NB4 (cell line): Measurements from ENCODE around the gene GOLGA8T.
A peak's percentile ranks its signal among the peaks of the same experiment; 100 is the strongest.
"Not testable (repeated sequence)": the region's sequence is repeated elsewhere in the genome, so short reads cannot be mapped to it uniquely, and the experiment has no call there.

ENCODE experiments used
- DNase-seq: peaks from one replicate; pipeline ENCODE4 v3.0.0; 2010; ENCODE audit warnings: low read depth
- H3K4me3 ChIP-seq: one replicate; pipeline ENCODE4 v1.5.1; 2011; ENCODE audit warnings: mild to moderate bottlenecking, low read depth, low read length, moderate library complexity

GOLGA8T gene, protein sequence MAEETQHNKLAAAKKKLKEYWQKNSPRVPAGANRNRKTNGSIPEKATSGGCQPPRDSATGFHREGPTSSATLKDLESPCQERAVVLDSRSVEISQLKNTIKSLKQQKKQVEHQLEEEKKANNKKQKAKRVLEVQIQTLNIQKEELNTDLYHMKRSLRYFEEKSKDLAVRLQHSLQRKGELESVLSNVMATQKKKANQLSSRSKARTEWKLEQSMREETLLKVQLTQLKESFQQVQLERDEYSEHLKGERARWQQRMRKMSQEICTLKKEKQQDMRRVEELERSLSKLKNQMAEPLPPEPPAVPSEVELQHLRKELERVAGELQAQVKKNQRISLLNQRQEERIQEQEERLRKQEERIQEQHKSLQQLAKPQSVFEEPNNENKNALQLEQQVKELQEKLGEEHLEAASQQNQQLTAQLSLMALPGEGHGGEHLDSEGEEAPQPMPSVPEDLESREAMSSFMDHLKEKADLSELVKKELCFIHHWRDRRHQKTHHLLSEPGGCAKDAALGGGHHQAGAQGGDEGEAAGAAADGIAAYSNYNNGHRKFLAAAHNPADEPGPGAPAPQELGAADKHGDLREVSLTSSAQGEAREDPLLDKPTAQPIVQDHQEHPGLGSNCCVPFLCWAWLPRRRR

DNA sequence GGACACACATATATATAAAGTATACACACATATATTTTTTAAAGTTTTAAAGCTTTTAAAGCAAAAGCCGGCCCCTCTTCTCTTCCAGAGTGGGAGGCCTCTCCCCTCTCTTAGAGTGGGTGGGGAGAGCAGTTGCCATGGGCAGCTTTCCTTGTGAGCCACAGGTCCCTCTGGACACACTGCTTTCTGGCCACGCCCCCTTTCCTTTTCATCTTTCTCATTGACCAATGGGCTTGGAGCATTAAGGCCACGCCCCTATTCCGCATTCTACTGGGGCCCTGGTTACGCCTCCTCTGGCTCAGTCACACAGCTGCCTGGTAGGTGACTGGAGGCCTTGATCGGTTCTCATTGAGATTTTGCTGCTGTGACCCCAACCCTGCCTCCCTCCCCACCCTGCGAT lies at the start of gene GOLGA8T:
TSS of gene GOLGA8T (plus strand) at position 301 of the 400 bp plus-strand sequence. CDS start at position 399, 98 bp downstream.
- not testable (repeated sequence) for DNase-seq, H3K4me3 ChIP-seq

DNA sequence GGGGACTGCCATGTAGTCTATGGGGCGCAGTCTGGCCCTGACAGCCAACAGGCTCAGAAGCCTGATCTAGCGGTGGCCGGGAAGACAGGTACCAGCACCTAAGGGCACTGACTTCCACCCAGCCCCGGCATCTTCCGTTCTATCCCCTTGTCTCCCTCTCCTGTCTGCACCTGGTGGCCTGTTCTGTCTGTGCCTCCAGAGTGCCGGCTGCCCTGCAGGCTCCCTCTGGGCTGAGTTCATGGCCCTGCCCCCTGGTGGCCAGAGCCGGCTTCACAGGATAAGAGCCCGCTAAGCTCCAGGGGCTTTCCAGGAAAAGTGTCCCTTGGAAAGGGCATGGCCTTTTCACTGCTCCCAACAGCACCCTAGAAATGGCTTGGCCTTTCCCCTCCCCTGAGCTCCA lies 37.0 kb upstream of the GOLGA8T start:
- H3K4me3 ChIP-seq, DNase-seq: not testable (repeated sequence)

DNA sequence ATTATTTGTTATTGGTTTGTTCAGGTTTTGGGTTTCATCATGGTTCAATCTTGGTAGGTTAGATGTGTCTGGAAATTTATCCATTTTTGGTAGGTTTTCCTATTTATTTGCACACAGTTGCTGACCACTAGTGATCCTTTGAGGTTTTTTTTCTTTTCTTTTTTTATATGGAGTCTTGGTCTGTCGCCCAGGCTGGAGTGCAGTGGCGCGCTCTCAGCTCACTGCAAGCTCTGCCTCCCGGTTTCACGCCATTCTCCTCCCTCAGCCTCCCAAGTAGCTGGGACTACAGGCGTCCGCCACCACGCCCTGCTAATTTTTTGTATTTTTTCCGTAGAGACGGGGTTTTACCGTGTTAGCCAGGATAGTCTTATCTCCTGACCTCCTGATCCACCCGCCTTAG lies 32.0 kb upstream of the GOLGA8T start:
- not testable (repeated sequence) for DNase-seq, H3K4me3 ChIP-seq

DNA sequence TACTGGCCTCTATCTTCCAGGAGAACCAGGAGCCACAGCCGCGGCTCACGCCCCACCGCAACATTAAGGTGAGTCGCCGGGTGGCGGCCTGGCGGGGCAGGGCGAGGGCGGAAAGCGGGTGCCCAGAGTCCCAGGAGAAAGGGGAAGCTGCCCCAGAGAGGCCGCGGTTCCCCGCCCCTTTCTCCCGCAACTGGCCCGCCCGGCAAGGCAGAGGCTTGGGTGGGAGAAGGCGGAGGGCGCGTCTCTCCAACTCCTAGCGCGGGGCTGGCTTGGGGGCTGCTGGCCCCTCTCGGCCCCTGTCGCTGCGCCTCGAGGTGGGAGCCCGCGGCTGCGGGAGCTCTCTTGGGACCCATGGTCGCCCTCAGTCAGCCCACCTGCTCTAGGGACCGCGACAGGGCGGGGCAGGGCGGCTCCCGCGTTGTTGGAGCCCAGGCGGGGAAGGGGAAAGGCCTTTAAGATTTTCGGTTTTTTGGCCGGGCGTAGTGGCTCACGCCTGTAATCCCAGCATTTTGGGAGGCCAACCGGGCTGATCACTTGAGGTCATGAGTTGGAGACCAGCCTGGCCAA lies 30.8 kb upstream of the GOLGA8T start:
- not testable (repeated sequence) for DNase-seq, H3K4me3 ChIP-seq

DNA sequence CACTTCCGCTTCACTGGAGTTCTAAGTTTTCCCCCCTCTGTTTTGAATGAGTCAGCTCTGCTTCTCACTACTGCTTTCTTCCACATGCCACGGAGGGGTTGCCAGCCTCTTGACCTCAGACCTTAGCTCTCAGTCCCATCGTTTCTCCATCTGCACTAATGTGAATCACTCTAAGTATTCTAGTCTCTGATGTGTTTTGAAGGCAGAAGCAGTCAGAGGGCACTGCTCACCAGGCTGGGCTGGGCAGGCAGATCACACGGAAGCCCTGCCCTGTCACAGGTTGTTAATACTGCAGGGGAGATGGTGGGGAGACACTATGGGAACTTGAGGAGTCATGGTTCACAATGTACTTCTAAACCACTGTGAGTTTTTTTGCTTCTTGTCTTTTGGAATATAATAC lies 24.3 kb upstream of the GOLGA8T start:
- not testable (repeated sequence) for H3K4me3 ChIP-seq, DNase-seq

DNA sequence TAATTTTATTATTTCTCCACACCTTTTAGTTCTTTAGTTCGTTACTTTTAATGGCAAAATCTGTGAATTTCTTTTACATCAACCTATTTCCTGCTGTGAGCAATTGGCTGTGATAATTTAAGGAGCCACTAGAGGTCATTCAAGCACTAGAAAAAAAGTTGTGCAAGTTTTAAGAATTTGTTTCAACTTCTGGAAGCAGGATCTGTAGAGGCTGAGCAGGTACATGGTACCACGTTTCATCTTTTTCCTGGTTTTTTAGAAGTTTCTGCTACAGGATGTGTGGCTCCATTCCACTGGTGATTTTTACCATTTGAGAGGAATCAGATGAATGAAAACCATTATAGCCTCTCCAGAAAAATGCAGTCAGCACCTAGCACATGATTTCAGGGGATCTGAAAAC lies 4.8 kb upstream of the GOLGA8T start:
- H3K4me3 ChIP-seq, DNase-seq: not testable (repeated sequence)

DNA sequence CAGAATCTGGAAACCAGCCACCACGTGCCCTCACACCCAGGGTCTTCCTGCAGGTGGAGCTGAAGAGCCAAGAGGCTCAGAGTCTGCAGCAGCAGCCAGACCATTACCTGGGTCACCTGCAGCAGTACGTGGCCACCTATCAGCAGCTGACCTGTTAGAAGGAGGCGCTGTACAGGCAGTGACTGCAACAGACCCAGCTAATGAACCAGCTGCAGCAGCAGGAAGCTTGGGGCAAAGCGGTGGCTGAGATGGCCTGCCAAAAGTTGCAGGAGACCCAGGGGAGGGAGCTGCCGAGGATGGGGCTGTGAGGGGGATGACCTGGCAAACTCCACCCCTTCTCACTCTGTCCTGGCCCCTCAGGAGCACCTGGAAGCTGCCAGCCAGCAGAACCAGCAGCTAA lies 8.4 kb downstream of the GOLGA8T start:
- not testable (repeated sequence) for H3K4me3 ChIP-seq, DNase-seq

DNA sequence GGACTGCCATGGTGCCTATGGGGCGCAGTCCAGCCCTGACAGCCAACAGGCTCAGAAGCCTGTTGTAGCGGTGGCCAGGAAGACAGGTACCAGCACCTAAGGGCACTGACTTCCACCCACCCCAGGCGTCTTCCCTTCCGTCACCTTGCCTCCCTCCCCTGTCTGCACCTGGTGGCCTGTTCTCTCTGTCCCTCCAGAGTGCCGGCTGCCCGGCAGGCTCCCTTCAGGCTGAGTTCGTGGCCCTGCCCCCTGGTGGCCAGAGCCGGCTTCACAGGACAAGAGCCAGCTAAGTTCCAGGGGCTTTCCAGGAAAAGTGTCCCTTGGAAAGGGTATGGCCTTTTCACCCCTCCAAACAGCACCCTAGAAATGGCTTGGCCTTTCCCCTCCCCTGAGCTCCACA lies 15.0 kb downstream of the GOLGA8T start:
- not testable (repeated sequence) for DNase-seq

DNA sequence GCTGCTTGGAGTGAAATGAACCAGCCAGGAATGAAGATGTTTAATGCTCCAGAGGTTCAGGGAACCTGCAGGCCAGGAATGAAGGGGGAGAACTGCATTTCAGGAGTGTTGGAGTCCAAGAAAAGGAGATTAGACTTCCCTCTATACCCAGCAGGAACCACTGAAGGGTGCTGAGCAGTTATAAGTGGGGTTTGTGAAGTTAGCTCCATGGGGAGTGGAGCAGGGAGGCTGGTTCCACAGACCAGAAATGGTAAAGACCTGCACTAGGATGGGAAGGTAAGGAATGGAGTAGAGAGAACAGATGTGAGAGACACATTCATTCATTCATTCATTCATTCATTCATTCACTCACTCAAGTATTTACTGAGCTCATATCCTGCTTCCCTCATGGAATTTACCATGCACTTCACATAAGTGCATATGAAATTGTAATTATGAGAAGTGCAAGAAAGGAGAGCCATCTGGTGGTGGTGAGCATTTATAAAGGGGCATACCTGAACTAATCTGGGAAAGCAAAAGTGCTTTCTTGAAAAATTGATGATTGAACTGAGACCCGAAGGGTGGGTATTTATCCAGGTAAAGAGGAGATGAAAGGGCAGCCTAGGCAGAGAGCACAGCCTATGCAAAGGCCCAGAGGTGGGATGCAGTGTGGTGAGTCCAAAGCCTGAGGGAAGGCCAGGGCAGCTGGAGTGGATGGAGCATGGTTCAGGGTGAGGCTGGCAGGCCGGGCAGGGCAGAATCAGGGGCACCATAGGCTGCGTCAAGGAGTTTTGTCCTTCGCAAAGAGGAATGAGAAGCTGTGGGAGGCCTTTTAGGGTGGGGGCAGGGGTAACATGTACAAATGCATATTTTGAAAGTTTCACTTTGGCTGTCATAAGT lies 27.9 kb downstream of the GOLGA8T start:
- H3K4me3 ChIP-seq, DNase-seq: not testable (repeated sequence)

More for the DNA sequence above, 15.0 kb downstream of the GOLGA8T start:
- not testable (repeated sequence) for H3K4me3 ChIP-seq

DNA sequence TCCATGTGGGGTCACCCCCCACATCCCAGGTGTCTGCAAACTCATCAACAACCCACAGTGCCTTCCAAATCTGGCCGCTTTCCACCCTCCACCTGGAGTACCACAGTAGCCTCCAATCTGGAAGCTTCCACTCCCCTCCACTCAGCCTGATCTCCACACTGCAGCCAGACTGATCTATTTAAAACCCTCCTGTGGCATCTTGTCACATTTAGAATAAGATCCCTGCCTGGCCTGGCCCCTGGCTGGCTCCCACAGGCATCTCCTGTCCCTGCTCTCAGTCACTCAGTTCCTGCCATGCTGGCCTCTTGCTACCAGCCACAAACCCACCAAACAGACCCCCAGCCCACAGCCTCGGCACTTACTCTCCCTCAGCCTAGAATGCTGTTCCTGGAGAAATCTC lies 28.9 kb downstream of the GOLGA8T start:
- not testable (repeated sequence) for DNase-seq, H3K4me3 ChIP-seq

DNA sequence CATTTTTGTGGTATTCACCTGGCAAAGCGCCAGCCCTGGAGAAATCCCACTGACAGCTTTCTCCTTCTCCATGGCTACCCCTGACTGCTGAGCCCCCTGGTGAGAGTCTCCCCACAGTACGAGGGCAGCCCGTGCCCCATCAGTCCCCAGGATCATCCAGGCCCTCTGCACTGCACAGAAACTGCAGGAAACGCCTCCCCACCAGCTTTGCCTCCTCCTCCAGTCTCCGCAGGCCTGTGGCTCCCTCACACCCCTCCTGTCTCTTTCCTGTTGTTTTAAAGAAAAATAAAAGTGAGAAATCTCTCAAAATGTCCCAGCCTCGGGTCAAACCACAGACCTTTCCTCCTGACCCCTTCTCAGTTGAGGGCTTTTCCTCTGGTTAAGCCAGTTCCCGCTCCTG lies 29.4 kb downstream of the GOLGA8T start:
- not testable (repeated sequence) for H3K4me3 ChIP-seq, DNase-seq

DNA sequence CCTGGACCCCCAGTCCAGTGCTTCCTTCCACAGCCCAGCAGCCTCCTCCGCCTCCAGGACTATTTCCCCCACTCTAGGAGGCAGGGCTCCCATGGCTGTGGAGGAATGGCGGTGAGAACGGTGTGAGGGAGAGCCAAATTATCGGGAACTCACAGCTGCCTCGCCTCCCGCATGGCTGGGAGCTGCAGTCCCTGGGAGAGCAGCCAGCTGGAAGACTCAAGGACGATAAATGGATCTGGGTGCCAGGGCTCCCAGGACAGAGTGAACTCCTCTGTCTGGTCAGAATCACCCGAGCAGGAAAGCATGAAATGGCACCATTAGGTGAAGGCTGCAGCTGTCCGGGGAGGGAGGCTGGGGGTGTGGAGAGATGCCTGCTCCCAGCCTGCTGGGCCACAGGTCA lies 32.6 kb downstream of the GOLGA8T start:
- not testable (repeated sequence) for DNase-seq, H3K4me3 ChIP-seq

DNA sequence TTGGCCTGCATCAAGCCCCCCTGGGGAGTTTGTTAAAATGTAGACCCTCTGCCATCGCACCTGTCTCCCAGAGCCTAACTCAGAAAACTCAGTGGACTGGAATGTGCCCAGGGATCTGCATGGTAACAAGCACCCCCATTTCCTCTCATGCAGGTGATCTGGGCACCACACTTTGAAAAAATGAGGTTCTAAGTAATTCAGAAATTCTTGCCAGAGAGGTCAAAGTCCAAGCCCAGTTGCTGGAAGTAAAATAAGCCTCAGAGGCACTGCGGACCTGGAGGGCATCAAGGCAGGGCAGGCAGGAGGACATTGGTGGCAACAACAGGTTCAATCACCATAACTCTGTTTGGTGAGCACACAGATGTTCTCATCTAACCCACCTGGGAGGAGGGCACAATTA lies 33.0 kb downstream of the GOLGA8T start:
- not testable (repeated sequence) for H3K4me3 ChIP-seq, DNase-seq

DNA sequence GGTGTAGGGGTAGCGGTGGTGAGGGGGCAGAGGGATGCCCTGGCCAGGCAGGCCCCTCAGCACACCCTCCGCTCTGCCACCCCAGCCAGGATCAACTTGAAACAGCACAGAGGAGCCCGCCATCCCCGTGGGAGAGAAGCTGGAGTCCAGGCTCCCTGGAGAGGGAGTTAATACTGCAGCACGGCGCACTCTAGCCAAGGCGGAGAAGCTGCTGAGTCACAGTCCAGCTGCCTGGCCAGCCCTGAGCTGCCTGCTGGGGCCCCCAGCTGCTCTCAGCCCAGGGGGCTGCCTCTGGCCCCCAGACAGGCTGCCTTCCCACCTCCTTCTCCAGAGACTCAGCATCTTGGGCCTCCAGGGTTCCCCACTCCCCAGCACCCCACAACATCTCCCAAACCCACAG lies 36.6 kb downstream of the GOLGA8T start:
- DNase-seq, H3K4me3 ChIP-seq: not testable (repeated sequence)

DNA sequence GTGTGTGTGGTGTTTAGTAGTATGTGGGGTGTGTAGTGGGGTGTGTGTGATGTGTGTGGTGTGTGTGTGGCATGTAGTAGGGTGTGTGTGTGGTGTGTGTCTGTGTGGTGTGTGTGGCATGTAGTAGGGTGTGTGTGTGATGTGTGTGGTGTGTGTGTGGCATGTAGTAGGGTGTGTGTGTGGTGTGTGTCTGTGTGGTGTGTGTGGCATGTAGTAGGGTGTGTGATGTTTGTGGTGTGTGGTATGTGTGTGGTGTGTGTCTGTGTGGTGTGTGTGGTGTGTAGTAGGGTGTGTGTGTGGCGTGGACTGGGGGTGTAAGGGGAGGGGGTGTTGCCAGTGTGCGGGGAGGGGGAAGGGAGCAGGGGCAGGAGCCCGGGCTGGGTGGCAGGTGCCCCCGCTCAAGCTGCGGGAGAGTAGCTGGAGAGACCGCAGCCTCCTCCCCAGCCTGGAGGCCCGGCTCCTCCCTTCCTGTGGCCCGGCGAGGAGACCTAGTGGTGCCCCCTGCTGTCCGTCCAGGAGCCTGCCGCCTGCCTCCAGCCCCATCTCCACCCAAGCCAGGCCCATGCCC lies 38.3 kb downstream of the GOLGA8T start:
- DNase-seq = peak; percentile 24
- H3K4me3 ChIP-seq = not testable (repeated sequence)

DNA sequence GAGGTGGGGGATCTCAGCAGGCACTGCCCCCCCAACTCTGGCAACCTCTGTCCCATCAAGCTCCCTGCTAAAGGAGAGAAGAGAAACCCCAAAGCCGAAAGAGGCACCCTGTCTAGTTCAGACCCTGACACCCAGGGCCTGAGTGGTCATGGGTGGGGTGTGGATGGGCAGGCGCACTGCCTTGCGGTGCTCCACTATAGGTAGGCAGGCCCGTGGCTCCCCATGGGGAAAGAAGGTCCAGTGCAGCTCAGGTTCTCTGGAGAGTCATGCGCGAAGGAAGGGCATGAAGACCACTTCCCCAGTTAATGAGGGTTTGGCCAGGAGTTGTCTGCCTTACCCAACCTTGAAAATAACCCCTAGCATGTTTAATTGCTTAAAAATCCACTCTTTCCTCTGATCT lies 40.4 kb downstream of the GOLGA8T start:
- H3K4me3 ChIP-seq, DNase-seq: not testable (repeated sequence)

DNA sequence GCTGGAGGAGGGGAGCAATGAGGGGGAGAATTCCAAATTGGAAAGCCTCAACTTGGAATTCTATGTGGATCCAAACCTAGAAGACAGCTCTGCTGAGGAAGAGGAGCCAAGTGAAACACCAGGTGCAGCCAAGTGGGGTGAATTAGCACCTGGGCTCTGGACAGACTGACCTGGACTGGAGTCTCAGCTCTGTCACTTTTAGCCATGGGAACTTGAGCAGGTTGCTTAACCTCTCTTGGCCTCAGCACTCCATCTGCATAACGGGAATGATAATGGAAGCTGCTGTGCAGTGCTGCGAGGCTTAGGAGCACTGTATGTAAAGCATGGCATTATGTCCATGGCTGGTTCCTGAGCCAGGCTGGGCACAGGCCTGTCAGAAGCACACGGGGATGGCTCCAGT lies 41.8 kb downstream of the GOLGA8T start:
- not testable (repeated sequence) for DNase-seq, H3K4me3 ChIP-seq

DNA sequence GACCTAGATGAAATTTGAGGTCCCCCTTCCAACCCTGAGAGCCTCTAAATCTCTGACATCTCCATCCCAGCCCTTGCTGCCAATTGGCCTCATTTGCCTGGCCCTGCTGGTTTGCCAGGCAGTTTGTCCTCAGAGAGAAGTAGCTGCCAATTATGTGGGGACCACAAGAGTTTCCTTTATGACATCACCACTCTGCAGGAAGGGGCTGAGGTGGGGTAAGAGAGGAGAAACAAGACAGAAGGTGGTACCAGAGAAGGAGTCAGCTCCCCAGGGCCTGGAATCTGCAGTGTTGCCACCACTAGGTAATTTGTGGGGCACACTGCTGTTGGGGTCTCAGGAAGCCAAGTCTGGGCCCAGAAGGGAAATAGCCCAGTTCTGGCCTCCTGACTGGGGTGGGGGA lies 45.0 kb downstream of the GOLGA8T start:
- not testable (repeated sequence) for H3K4me3 ChIP-seq, DNase-seq

DNA sequence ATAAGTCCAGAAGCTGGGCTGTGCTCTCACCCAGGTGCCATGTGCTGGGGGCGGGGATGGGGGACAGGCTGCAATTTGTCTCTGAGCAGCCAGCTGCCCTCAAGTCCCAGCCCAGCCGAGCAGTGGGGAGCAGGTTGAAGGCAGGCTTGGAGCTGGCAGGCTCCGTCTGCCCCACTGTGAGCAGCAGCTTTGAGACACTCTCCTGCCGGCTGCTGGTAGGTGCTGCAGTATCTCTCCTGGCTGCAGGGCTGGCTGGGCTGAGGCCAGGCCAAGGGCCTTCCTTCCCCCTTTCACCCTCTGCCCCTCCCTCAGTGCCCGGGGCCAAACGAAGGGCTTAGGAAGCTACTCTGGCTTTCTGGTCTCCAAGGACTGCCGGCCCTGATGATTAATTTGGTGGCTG lies 50.6 kb downstream of the GOLGA8T start:
- DNase-seq, H3K4me3 ChIP-seq: not testable (repeated sequence)
